Measurements from ENCODE around the gene C2orf49. TPM values are rescaled to one million over a fixed set of nuclear protein-coding genes. Genes with fewer than 3 reads are reported as not detected.

C2orf49 gene
- total RNA-seq, 4 donors from 2014 or later, result 6.8 to 83.3 (median 18.0) TPM

DNA sequence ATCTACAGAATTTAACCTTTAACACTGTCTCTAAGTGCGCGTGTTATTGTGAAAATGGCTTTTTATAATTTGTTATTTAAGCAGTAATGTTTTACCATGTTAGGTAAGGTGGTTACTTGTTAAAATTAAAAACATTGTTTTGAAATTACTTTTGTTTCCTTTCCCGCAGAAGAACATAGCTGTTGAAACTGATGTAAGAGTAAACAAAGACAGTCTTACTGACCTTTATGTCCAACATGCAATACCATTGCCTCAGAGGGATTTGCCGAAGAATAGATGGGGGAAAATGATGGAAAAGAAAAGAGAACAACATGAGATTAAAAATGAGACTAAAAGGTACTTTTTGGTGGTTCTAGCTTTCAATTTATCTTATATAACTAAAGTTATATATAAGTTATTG, 2.1 kb downstream of the C2orf49 start:
- H3K9me3 ChIP-seq, result no peaks in the 10 kb centered on the region
- H3K4me3 ChIP-seq, result no peak overlapping the region
- no peak overlapping the region for H3K27ac ChIP-seq
- H3K27me3 ChIP-seq, result no peaks in the 10 kb centered on the region
- DNase-seq, result no peak
- TF ChIP-seq, protein P1, sequence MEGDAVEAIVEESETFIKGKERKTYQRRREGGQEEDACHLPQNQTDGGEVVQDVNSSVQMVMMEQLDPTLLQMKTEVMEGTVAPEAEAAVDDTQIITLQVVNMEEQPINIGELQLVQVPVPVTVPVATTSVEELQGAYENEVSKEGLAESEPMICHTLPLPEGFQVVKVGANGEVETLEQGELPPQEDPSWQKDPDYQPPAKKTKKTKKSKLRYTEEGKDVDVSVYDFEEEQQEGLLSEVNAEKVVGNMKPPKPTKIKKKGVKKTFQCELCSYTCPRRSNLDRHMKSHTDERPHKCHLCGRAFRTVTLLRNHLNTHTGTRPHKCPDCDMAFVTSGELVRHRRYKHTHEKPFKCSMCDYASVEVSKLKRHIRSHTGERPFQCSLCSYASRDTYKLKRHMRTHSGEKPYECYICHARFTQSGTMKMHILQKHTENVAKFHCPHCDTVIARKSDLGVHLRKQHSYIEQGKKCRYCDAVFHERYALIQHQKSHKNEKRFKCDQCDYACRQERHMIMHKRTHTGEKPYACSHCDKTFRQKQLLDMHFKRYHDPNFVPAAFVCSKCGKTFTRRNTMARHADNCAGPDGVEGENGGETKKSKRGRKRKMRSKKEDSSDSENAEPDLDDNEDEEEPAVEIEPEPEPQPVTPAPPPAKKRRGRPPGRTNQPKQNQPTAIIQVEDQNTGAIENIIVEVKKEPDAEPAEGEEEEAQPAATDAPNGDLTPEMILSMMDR (IDR thresholded peaks at IDR 0.05), result no peak
- TF ChIP-seq POLR2A (IDR thresholded peaks at IDR 0.05), result no peak
- H3K36me3 ChIP-seq, result peaks cover 0 to 37% (median 4%) of the 10 kb centered on the region in 3 donors
- peaks cover 0 to 21% (median 8%) of the 10 kb centered on the region in 4 donors for H3K4me1 ChIP-seq

DNA sequence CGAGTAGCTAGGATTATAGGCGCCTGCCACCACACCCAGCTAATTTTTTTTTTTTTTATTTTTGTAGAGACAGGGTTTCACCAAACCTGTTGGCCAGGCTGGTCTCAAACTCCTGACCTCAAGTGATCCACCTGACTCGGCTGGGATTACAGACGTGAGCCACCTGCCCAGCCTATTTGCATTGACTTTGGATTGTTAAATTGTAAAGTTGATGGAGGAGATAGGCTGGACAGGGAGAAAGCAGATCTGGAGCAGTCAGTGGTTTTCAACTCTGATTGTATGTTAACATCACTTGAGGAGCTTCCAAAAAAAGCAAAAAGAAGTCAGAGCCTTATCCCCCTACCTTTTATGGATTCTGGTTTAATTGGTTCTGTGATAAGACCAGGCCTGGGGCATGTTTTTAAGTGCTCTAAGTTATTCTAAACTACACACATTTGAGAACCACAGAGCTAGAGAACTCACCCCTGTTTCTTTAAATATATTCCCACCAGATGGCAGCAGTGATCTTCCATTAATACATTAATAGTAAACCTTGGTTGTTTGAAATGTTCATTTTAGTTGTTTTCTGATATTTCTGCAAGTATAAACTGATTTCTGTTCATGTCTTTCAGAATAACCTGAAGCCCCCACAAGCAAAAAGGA, 7.5 kb downstream of the C2orf49 start:
- Histone ChIP-seq H3K27me3 (no peaks in the 10 kb centered on the region), H3K4me1 (no peaks in the 10 kb centered on the region), H3K36me3 (peaks cover 0 to 75% (median 10%) of the 10 kb centered on the region in 3 donors), H3K27ac (no peak overlapping the region), H3K9me3 (no peaks in the 10 kb centered on the region), H3K4me3 (no peak overlapping the region)
- TF ChIP-seq POLR2A (IDR thresholded peaks at IDR 0.05), result no peak
- TF ChIP-seq, protein P1 (IDR thresholded peaks at IDR 0.05), result peak in 4 of 6 experiments; percentile 16 to 61 (median 54)
- DNase-seq, result no peak

DNA sequence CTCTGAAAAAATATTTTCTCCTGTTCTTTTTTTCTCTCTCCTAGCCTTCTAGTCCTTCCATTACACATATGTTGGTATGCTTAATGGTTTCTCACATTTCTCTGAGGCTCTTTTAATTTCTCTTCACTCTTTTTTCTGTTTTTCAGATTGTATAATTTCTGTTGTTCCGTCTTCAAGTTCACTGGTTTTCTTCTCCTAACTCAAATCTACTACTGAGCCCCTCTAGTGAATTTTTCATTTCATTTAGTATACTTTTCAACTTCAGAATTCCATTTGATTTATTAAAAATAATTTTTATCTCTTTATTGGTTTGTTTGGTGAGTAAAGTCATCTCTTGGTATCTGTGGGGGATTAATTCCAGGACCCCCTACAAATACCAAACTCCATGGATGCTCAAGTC, 19.8 kb downstream of the C2orf49 start:
- H3K4me1 ChIP-seq, result no peaks in the 10 kb centered on the region
- no peak overlapping the region for H3K27ac ChIP-seq
- no peak overlapping the region for H3K4me3 ChIP-seq
- peaks cover 0 to 54% (median 0%) of the 10 kb centered on the region in 3 donors for H3K36me3 ChIP-seq
- H3K9me3 ChIP-seq, result peaks cover 0 to 6% (median 0%) of the 10 kb centered on the region in 4 donors
- no peaks in the 10 kb centered on the region for H3K27me3 ChIP-seq
- no peak for DNase-seq
- no peak for TF ChIP-seq POLR2A (IDR thresholded peaks at IDR 0.05)
- TF ChIP-seq, protein P1 (IDR thresholded peaks at IDR 0.05), result no peak

DNA sequence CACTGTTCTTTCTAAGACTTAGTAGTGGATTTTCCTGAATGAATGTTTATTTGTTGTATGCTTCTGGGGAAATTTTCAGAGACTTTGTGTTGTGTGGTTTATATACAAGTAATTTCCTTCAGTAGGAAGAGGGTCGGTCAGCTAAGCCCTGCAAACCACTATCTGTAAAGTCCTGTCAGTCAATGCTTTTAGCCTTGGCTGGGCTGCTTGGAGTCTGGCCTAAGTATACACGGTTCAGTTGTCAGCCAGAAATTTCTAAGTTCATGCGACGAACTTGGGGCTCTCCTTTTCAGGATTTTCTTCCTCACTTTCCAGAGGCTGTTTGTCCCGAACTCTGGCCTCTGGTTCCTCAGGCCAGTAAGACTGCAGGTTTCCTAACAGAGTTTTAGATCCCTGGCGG, 21.3 kb downstream of the C2orf49 start:
- Histone ChIP-seq H3K4me3 (no peak overlapping the region), H3K36me3 (peaks cover 0 to 69% (median 0%) of the 10 kb centered on the region in 3 donors), H3K4me1 (no peaks in the 10 kb centered on the region), H3K27ac (no peak overlapping the region), H3K27me3 (no peaks in the 10 kb centered on the region), H3K9me3 (peaks cover 0 to 6% (median 0%) of the 10 kb centered on the region in 4 donors)
- no peak for TF ChIP-seq POLR2A (IDR thresholded peaks at IDR 0.05)
- TF ChIP-seq, protein P1 (IDR thresholded peaks at IDR 0.05), result no peak
- no peak for DNase-seq

DNA sequence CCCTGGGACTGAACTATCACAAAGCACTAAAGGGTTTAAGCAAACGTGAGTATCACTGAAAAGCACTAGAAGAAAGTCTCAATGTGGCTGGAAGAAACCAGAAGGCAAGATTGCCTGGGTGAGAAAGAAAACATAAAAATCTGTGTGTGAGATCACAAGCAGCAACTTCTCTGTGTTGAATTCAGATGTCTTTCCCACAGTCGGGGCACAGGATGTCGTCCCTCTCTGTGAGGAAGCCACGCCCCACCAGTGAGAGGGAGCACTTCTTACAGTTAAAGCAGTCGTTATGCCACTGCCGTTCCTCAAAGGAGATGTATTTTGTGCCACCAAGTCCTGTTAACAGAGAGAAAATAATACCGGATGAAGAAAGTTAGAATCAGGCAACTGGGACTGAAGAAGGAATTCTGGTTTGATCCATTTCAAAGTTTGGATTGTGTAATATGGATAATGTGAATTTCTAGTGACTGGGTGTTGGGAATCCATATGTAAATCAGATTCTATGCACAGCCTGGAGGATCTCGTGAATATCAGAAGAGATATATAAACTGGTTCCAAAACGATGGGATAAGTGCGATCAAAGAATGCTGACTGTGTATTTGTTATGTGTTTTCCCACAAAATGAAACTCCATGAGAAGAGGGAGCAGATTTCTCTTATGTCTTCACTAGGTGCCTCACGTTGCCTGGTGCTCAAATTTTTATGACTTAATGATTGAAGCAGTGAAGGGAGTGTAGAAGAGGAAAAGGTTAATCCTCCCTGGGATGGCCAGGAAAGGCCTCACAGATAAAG, 24.0 kb downstream of the C2orf49 start:
- no peaks in the 10 kb centered on the region for H3K27me3 ChIP-seq
- peaks cover 0 to 83% (median 0%) of the 10 kb centered on the region in 3 donors for H3K36me3 ChIP-seq
- no peak overlapping the region for H3K4me3 ChIP-seq
- H3K27ac ChIP-seq, result no peak overlapping the region
- DNase-seq, result no peak
- TF ChIP-seq, protein P1 (IDR thresholded peaks at IDR 0.05), result no peak
- TF ChIP-seq POLR2A (IDR thresholded peaks at IDR 0.05), result no peak
- no peaks in the 10 kb centered on the region for H3K4me1 ChIP-seq
- H3K9me3 ChIP-seq, result peaks cover 0 to 1% (median 0%) of the 10 kb centered on the region in 4 donors
